SK-N-MC (cell line): ENCODE measurements around the gene DNAH14.

Source experiments
- EZH2 ChIP-seq: fragments of 200-600 bp; sonication (generic); IDR thresholded peaks from one replicate; pipeline ENCODE4 v1.6.1; 2017; ENCODE audit warnings: antibody characterized with exemption
- POLR2AphosphoS5 ChIP-seq: IDR thresholded peaks from 2 replicates; pipeline ENCODE4 v1.6.1; 2012; ENCODE audit warnings: mild to moderate bottlenecking, low read depth, low read length, borderline replicate concordance

- TF ChIP-seq EZH2 (no peak), POLR2AphosphoS5 (0 out of 2 replicates have a peak, but pooled peaks have one; percentile 9)
Observed at GRCh38 chr1:225427235-225428067, 498.0 kb downstream of the DNAH14 start, which contains the start of gene LBR.
